Adrenal gland (tissue), 12 donors: Measurements from ENCODE around the gene ADAMTS17. TPM values are rescaled to one million over a fixed set of nuclear protein-coding genes. Genes with fewer than 3 reads are reported as not detected.

ENCODE experiments used
- DNase-seq, 7 donors: peaks; one replicate each; pipeline ENCODE4 v3.0.0-alpha.2; 2019 to 2020
- H3K27ac ChIP-seq, 5 donors: fragments of 200-600 bp; sonication (generic) in 4 of 5; 1 replicate in 3 of 5; 2 replicates in 2 of 5; pipeline versions ENCODE4 v1.5.1 to v1.8.0; 2016 to 2020; ENCODE audit warnings: mild to moderate bottlenecking in 1 of 5
- H3K27me3 ChIP-seq: fragments of 200-600 bp; 2 replicates; pipeline ENCODE4 v1.8.0; 2021
- H3K36me3 ChIP-seq, 2 donors: fragments of 200-600 bp; replicated peaks in 1 of 2; 1 replicate in 1 of 2; 2 replicates in 1 of 2; pipeline versions ENCODE4 v1.5.1 to v1.8.0; 2018 to 2022
- H3K4me1 ChIP-seq, 2 donors: fragments of 200-600 bp; replicated peaks in 1 of 2; 1 replicate in 1 of 2; 2 replicates in 1 of 2; pipeline versions ENCODE4 v1.5.1 to v1.8.0; 2018 to 2021
- H3K4me3 ChIP-seq, 4 donors: fragments of 200-600 bp; sonication (generic) in 3 of 4; one replicate each; pipeline ENCODE4 v1.5.1; 2016 to 2018
- H3K9me3 ChIP-seq, 3 donors: fragments of 200-600 bp; sonication (generic) in 1 of 3; replicated peaks in 1 of 3; 1 replicate in 2 of 3; 2 replicates in 1 of 3; pipeline versions ENCODE4 v1.5.1 to v1.8.0; 2016 to 2021
- CTCF ChIP-seq, 6 experiments: fragments of 450-650 bp in 4 of 6; fragments of 200-600 bp in 2 of 6; sonication (generic) in 1 of 6; IDR thresholded peaks; 1 replicate in 5 of 6; 2 replicates in 1 of 6; pipeline versions ENCODE4 v1.5.1 to v1.8.0; 2016 to 2021; ENCODE audit warnings: antibody characterized with exemption in 6 of 6, mild to moderate bottlenecking in 2 of 6, moderate library complexity in 1 of 6
- POLR2A ChIP-seq, 2 donors: fragments of 450-650 bp; IDR thresholded peaks; one replicate each; pipeline ENCODE4 v1.6.1; 2017; ENCODE audit warnings: antibody characterized with exemption in 2 of 2, mild to moderate bottlenecking in 2 of 2, moderate library complexity in 1 of 2
- WGBS, 4 donors: extraction: QIAGEN DNeasy Blood & Tissue Kit in 2 of 4; methylation state at CpG; one replicate each; pipeline versions ENCODE4 v1.1.5 to v1.1.7; 2013 to 2017; 5-methylcytosine and 5-hydroxymethylcytosine counted together
- intact Hi-C, 2 donors: fragments of 100-400 bp; cut with DNase I; formaldehyde crosslinking; loops; one replicate each; pipeline versions ENCODE4 v1.14.1 to v1.15.0; 2022 to 2023
- polyA plus RNA-seq, 3 donors: library from polyadenylated mRNA; stranded (reverse); fragments of 200-250 nt in 2 of 3; fragments of 350-450 nt in 1 of 3; fragmentation: Illumina TruSeq in 1 of 3; extraction: RNeasy Lipid Tissue Mini Kit (QIAGEN cat#74804) in 1 of 3; gene quantifications; one replicate each; pipeline ENCODE4 v1.2.3, GENCODE V29; 2013 to 2014
- total RNA-seq, 9 donors: library from RNA; depleted of rRNA in 4 of 9; stranded (reverse); fragments of >200 nt in 4 of 9; fragments of 120-200 nt in 1 of 9; fragmentation: NEBNext Ultra II Directional in 1 of 9; extraction: Animal tissue kit (Norgen Biotek cat#: 25700) in 1 of 9; gene quantifications; one replicate each; pipeline versions ENCODE4 v1.1.0 to v1.2.4, GENCODE V29; 2013 to 2023
- donor health status: healthy with polysubstance abuse.
- donor health status: Bipolar disorder and iron deficiency.
- donor health status: DM: yes; HTN: yes; CAD: no.
- donor health status: DM: no; HTN: no; CAD: no.
- donor health status: DM: no; HTN: no; CAD: no.
- donor health status: DM: yes; HTN: yes; CAD: no.

Gene ADAMTS17
- total and polyA plus RNA-seq, 12 donors: 0.51 to 14.8 (median 2.9) TPM

GRCh38 chr15:100333236-100333635, 8.5 kb downstream of the ADAMTS17 start:
- TF ChIP-seq POLR2A (IDR thresholded peaks at IDR 0.05) (no peak), CTCF (IDR thresholded peaks at IDR 0.05) (no peak)
- intact Hi-C loops: loop anchor here (5.0 to 10.0 kb wide), 4 partner anchors 198 to 401 kb away; no protein-coding TSS in a partner anchor
- Histone ChIP-seq H3K4me1 (no peaks in the 10 kb centered on the region), H3K4me3 (no peak overlapping the region), H3K36me3 (no peaks in the 10 kb centered on the region), H3K9me3 (no peaks in the 10 kb centered on the region), H3K27ac (no peak overlapping the region), H3K27me3 (no peaks in the 10 kb centered on the region)
- DNase-seq: no peak
- 89 to 93% (median 90%) methylated on average over 6 to 7 of the region's 7 CpGs for WGBS, 4 donors

- Histone ChIP-seq H3K27ac (no peak overlapping the region), H3K36me3 (no peaks in the 10 kb centered on the region), H3K9me3 (no peaks in the 10 kb centered on the region), H3K4me1 (no peaks in the 10 kb centered on the region), H3K27me3 (no peaks in the 10 kb centered on the region), H3K4me3 (no peak overlapping the region)
- WGBS, 4 donors: 72 to 91% (median 76%) methylated on average over 5 to 6 of the region's 6 CpGs
- intact Hi-C loops: loop anchor here (5.0 to 10.0 kb wide), 4 partner anchors 198 to 400 kb away; no protein-coding TSS in a partner anchor
- TF ChIP-seq CTCF (IDR thresholded peaks at IDR 0.05): no peak
- no peak for TF ChIP-seq POLR2A (IDR thresholded peaks at IDR 0.05)
- no peak for DNase-seq
Measured at GRCh38 chr15:100332721-100333120, 9.1 kb downstream of the ADAMTS17 start.

GRCh38 chr15:100332231-100332630, 9.5 kb downstream of the ADAMTS17 start:
- 84 to 89% (median 88%) methylated on average over 12 to 13 of the region's 13 CpGs for WGBS, 4 donors
- intact Hi-C loops: loop anchor here (5.0 to 10.0 kb wide), 4 partner anchors 197 to 400 kb away; no protein-coding TSS in a partner anchor
- Histone ChIP-seq H3K4me3 (no peak overlapping the region), H3K9me3 (no peaks in the 10 kb centered on the region), H3K4me1 (no peaks in the 10 kb centered on the region), H3K27me3 (no peaks in the 10 kb centered on the region), H3K36me3 (no peaks in the 10 kb centered on the region), H3K27ac (no peak overlapping the region)
- DNase-seq: no peak
- TF ChIP-seq POLR2A (IDR thresholded peaks at IDR 0.05) (no peak), CTCF (IDR thresholded peaks at IDR 0.05) (no peak)

GRCh38 chr15:100330629-100331215, 11.1 kb downstream of the ADAMTS17 start:
- DNase-seq: no peak
- intact Hi-C loops: loop anchor here (5.0 to 10.0 kb wide), 4 partner anchors 196 to 398 kb away; no protein-coding TSS in a partner anchor
- Histone ChIP-seq H3K36me3 (no peaks in the 10 kb centered on the region), H3K27me3 (no peaks in the 10 kb centered on the region), H3K27ac (no peak overlapping the region), H3K4me3 (no peak overlapping the region), H3K4me1 (no peaks in the 10 kb centered on the region), H3K9me3 (no peaks in the 10 kb centered on the region)
- no peak for TF ChIP-seq CTCF (IDR thresholded peaks at IDR 0.05)
- TF ChIP-seq POLR2A (IDR thresholded peaks at IDR 0.05): no peak
- 80 to 87% (median 81%) methylated on average over 7 to 12 of the region's 12 CpGs for WGBS, 4 donors
